Measurements from ENCODE around the gene PHF20.
"Not testable (repeated sequence)": the region's sequence is repeated elsewhere in the genome, so short reads cannot be mapped to it uniquely, and the experiment has no call there.

PHF20 gene

GRCh38 chr20:35771689-35772562 is at the start of gene PHF20:
Gene PHF20 (plus strand): TSS chr20:35772015. CDS start chr20:35801523, 29,508 bp downstream.
- DNase-seq: peak; percentile 89 to 98

DNA sequence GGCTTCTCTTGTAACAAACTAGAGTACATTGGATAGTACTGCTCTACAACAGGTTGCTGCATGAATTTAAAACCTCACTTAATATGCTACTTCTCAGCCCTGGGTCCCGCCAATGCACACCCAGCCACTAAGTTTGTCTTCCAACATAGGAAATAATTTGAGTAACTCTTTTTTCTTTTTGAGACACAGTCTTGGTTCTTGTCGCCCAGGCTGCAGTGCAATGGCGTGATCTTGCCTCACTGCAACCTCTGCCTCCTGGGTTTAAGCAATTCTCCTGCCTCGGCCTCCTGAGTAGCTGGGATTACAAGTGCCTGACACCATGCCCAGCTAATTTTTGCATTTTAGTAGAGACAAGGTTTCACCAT is 48.6 kb upstream of the PHF20 start:
- DNase-seq: not testable (repeated sequence)

GRCh38 chr20:35723652-35724320 is 48.0 kb upstream of the PHF20 start:
- DNase-seq: not testable (repeated sequence)

DNA sequence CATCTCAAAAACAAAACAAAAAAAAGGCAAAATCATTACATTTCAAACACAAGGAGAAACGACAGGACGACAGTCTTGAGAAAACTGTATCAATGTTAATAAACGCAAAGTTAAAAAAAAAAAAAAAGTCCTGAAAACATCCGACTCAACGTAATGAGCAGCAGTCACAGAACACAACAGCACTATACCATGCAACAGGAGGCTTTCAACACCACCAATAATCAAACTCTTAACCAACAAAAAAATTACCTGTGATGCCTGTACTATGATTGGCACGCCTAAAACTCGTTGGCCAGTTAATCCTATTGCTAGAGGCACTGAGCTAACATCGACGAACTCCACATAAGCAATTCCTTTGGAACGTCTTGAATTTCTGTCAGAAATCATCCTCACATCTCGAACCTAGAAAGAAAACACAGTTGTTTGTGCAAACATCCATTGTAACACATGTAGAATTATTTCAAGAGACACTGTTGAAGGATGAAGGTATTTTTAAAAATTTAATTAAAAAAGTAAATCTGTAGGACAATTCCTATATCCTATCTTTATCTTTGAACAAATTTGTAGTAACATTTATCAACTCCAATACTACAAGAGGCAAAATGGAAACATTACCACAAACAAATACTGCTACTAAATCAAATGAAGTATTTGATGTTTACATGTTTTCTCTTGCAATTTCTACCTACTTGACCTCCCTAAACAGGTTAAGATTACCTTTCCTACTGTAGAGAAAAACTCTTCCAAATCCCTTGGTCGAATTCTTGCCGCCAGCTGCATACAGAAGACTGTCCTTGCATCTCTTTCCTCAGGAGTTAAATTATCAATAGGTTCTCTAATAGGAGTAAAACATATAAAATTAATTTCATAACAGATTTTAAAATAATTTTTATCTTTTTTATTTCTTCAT is 47.2 kb upstream of the PHF20 start:
- DNase-seq: no peak

DNA sequence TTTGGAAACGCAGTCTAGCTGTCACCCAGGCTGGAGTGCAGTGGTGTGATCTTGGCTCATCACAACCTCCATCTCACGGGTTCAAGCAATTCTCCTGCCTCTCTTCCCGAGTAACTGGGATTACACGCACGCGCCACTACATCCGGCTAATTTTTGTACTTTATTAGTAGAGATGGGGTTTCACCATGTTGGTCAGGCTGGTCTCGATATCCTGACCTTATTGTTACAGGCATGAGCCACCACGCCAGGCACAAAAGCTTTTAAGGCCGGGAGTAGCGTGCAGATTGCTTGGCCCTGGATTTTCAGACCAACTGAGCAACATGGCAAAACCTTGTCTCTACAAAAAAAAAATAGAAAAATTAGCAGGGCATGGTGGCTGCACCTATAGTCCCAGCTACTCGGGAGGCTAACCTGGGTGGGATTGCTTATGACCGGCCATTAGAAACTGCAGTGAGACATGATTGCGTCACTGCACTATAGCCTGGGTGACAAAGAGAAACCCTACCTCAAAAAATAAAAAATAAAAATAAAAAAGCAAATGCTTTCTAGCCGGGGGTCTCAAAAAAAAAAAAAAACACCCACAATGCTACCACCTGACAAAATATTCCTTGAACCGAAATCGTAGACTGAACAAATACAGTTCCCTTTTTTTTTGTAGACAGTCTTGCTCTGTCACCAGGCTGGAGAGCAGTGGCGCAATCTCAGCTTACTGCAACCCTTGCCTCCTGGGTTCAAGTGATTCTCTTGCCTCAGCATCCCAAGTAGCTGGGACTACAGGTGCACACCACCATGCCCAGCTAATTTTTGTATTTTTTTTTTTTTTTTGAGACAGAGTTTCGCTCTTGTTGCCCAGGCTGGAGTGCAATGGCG is 44.7 kb upstream of the PHF20 start:
- no peak for DNase-seq

GRCh38 chr20:35729283-35729807 is 42.5 kb upstream of the PHF20 start:
- no peak for DNase-seq

- DNase-seq: no peak
Measured at GRCh38 chr20:35729836-35730582, 41.8 kb upstream of the PHF20 start.

DNA sequence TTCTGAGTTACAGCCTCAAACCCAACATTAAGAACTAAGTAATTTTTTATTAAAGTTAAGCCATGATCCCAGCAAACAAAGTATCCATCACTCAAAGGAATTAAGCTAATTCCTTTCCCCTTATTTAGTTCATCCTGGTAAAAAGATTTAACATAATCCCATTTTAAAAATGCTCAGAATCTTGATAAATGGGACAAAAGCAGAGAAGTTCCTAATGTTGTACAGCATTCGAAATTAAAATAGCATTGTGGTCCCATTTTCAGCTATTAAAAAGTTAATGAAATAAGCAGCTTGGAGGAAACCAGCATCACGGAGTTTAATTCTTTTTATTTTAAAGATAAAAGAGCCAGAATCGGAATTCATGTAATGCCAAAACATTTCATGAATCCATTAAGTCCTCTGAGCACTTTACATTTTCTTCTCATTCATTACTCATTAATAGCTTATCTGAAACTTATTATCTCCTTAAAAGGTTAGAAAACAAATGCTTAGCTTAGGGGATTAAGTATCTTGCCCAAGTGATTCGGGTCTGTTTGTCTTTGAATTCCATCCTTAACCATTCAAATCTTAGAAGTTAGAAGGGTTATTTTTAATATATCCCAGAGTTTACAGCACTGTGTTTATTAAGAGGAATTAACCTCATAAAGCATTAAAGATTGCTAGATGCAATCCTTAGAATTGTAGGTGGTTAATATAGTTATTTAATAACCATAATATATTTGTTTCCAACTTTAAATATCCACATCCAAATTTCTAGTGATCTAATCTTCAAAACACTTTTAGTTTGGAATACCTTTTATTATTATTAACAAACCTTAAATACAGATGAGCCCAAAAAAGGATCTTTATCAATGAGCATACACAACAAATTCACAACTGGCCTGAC is 41.0 kb upstream of the PHF20 start:
- DNase-seq: no peak

DNA sequence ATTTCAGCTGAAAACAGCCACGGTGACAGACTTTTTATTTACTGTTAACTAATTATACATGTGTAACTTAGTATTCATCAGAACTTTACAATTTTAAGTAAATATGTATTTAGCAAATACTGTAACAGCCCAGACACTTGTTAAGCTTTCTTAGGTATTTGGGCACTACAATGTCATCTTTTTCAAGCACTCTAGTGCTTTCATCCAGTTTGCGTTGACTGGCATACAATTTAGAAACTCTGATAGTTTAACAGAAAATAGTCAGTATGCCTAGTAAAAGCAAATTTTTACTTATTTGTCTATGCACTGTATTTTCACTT is 40.4 kb upstream of the PHF20 start:
- DNase-seq: no peak

- no peak for DNase-seq
Measured at GRCh38 chr20:35731862-35732643, 39.8 kb upstream of the PHF20 start.

DNA sequence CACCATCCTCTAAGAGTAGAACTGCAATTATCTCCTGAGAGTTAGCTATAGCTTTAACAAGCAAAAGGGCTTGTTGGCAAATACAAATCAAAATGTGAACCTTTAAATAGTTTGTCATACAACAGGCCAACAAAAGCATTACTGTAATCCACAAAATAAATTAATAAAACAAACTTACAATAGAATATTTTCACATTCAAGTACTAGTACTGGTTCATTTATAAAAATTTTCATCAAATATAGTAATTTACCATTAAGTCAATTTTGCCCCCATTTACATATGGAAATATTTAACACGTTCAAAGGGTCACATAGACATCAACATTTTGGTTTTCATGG is 39.2 kb upstream of the PHF20 start:
- no peak for DNase-seq

DNA sequence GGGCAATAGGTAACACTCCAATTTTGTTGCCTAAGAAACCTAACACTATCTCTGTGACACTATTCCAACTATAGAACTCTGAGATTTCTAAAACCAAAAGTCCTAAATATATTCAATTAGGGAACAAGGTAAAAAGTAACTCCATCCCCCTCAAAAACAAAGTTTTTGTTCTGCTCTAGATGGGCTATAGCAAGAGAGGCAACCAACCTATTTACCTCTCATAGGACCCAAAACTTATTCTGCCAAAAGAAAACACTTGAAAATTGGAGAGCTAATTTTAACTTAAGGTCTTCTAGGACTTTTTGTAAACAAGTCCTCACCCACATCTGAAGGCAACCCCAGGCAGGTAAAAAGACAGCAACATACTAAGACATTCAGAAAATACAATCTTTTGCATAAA is 37.4 kb upstream of the PHF20 start:
- no peak for DNase-seq

DNA sequence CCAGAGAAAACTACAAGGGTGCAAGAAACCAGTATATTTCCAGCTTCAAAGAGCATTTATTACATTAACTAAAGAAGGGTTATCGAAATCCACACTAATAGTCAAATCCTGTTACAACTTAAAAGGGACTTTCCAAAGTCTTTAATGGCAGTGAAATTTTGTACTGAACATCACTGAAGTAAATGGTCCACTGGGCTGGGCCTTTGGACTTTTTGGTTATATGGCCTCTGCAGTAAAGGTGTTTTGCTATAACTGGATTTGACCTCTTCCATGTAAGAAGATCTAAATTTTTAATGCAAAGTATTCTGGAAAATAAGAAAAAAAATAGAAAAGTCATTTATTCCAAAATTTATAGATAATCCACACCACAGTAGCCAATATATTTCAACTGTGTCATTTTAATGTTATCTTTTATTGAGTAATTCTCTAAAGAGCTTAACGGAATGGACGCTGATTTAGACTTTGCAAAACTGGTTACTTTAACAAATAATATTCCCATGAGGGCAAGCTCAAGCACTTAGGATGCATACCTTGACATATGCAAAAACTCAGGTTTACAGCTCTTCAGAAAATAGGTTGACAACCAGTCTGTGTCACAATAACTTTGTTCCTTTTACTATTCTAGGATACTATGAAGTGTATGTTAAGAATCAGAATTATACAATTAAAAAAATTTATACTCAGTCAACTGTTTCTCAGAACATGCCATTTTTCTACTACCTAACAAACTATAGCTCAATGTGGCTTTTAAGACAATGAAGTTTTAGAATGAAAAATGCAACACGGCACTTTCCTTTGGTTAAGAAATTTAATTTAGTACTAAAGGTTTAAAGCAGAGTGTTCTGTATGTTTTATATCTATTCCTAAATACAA is 36.8 kb upstream of the PHF20 start:
- no peak for DNase-seq

GRCh38 chr20:35735826-35736470 is 35.9 kb upstream of the PHF20 start:
- no peak for DNase-seq

DNA sequence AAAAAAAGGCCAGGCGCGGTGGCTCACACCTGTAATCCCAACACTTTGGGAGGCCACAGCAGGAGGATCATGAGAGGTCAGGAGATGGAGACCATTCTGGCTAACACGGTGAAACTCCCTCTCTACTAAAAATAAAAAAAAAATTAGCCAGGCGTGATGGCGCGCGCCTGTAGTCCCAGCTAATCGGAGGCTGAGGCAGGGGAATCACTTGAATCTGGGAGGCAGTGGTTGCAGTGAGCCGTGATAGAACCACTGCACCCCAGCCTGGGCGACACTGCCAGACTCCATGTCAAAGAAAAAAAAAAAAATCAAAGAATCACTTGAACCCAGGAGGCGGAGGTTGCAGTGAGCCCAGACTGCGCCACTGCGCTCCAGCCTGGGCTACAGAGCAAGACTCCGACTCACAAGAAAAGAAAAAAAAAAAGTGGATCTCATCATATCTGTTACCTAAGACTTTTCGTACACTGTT is 33.9 kb upstream of the PHF20 start:
- DNase-seq: no peak

- DNase-seq: no peak
Measured at GRCh38 chr20:35738410-35739179, 33.2 kb upstream of the PHF20 start.

All from NCI-H446 (cell line).